ENCODE results near the gene HSD17B3.

- TF ChIP-seq, protein P1, sequence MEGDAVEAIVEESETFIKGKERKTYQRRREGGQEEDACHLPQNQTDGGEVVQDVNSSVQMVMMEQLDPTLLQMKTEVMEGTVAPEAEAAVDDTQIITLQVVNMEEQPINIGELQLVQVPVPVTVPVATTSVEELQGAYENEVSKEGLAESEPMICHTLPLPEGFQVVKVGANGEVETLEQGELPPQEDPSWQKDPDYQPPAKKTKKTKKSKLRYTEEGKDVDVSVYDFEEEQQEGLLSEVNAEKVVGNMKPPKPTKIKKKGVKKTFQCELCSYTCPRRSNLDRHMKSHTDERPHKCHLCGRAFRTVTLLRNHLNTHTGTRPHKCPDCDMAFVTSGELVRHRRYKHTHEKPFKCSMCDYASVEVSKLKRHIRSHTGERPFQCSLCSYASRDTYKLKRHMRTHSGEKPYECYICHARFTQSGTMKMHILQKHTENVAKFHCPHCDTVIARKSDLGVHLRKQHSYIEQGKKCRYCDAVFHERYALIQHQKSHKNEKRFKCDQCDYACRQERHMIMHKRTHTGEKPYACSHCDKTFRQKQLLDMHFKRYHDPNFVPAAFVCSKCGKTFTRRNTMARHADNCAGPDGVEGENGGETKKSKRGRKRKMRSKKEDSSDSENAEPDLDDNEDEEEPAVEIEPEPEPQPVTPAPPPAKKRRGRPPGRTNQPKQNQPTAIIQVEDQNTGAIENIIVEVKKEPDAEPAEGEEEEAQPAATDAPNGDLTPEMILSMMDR (conservative IDR thresholded peaks at IDR 0.05): no peak
- no peak for TF ChIP-seq ZFX (IDR thresholded peaks at IDR 0.05)
These were observed 2.2 kb downstream of the HSD17B3 start for GRCh38 chr9:96299823-96300222.
